ENCODE measurements around the gene TMEM132A. TPM values are rescaled to one million over a fixed set of nuclear protein-coding genes. Genes with fewer than 3 reads are reported as not detected.

Gene TMEM132A
- total and polyA plus RNA-seq, 9 donors = 2.9 to 34.1 (median 21.3) TPM

GRCh38 chr11:60952742-60953170 is 28.5 kb downstream of the TMEM132A start:
- no peak for TF ChIP-seq EP300 (IDR thresholded peaks at IDR 0.05)
- no peak for TF ChIP-seq POLR2A (IDR thresholded peaks at IDR 0.05)
- TF ChIP-seq, protein P1, sequence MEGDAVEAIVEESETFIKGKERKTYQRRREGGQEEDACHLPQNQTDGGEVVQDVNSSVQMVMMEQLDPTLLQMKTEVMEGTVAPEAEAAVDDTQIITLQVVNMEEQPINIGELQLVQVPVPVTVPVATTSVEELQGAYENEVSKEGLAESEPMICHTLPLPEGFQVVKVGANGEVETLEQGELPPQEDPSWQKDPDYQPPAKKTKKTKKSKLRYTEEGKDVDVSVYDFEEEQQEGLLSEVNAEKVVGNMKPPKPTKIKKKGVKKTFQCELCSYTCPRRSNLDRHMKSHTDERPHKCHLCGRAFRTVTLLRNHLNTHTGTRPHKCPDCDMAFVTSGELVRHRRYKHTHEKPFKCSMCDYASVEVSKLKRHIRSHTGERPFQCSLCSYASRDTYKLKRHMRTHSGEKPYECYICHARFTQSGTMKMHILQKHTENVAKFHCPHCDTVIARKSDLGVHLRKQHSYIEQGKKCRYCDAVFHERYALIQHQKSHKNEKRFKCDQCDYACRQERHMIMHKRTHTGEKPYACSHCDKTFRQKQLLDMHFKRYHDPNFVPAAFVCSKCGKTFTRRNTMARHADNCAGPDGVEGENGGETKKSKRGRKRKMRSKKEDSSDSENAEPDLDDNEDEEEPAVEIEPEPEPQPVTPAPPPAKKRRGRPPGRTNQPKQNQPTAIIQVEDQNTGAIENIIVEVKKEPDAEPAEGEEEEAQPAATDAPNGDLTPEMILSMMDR (IDR thresholded peaks at IDR 0.05) = no peak
- H3K27ac ChIP-seq = peak overlapping the region; percentile 62 to 90
- H3K4me3 ChIP-seq = peak overlapping the region; percentile 47
- H3K27me3 ChIP-seq = no peaks in the 10 kb centered on the region
- H3K9me3 ChIP-seq = no peaks in the 10 kb centered on the region
- H3K36me3 ChIP-seq = no peaks in the 10 kb centered on the region
- intact Hi-C loops (cut with DNase I) = loop anchor here in 1 of 4 donors (5.0 kb wide), 1 partner anchor 175 kb away; no protein-coding TSS in a partner anchor
- DNase-seq = no peak
- peaks cover 8% of the 10 kb centered on the region for H3K4me1 ChIP-seq (ENCODE audit: insufficient read depth)
- WGBS, 3 donors = 23 to 32% (median 32%) methylated on average over 3 of the region's 3 CpGs

- intact Hi-C loops (cut with DNase I) = loop anchor here in 1 of 4 donors (5.0 kb wide), 1 partner anchor 174 kb away; no protein-coding TSS in a partner anchor
- no peaks in the 10 kb centered on the region for H3K9me3 ChIP-seq
- 84 to 88% (median 87%) methylated on average over 6 of the region's 6 CpGs for WGBS, 3 donors
- H3K27me3 ChIP-seq = no peaks in the 10 kb centered on the region
- no peak for DNase-seq
- TF ChIP-seq EP300 (IDR thresholded peaks at IDR 0.05) (no peak), POLR2A (IDR thresholded peaks at IDR 0.05) (no peak)
- TF ChIP-seq, protein P1 (IDR thresholded peaks at IDR 0.05) = no peak
- H3K36me3 ChIP-seq = no peaks in the 10 kb centered on the region
- H3K4me3 ChIP-seq = no peak overlapping the region
- peaks cover 8% of the 10 kb centered on the region for H3K4me1 ChIP-seq (ENCODE audit: insufficient read depth)
- H3K27ac ChIP-seq = peak overlapping the region in 1 of 2 donors; percentile 11
These were observed 29.5 kb downstream of the TMEM132A start for GRCh38 chr11:60953781-60954180.

- no peaks in the 10 kb centered on the region for H3K27me3 ChIP-seq
- no peak overlapping the region for H3K27ac ChIP-seq
- TF ChIP-seq, protein P1 (IDR thresholded peaks at IDR 0.05) = no peak
- TF ChIP-seq POLR2A (IDR thresholded peaks at IDR 0.05) = no peak
- TF ChIP-seq EP300 (IDR thresholded peaks at IDR 0.05) = no peak
- intact Hi-C loops (cut with DNase I) = loop anchor here in 1 of 4 donors (5.0 kb wide), 1 partner anchor 173 kb away; no protein-coding TSS in a partner anchor
- H3K4me1 ChIP-seq (ENCODE audit: insufficient read depth) = peaks cover 8% of the 10 kb centered on the region
- no peak overlapping the region for H3K4me3 ChIP-seq
- WGBS, 3 donors = 69 to 72% (median 70%) methylated on average over 5 of the region's 5 CpGs
- DNase-seq = no peak
- no peaks in the 10 kb centered on the region for H3K9me3 ChIP-seq
- no peaks in the 10 kb centered on the region for H3K36me3 ChIP-seq
These were observed 30.2 kb downstream of the TMEM132A start for GRCh38 chr11:60954421-60954820.

DNA sequence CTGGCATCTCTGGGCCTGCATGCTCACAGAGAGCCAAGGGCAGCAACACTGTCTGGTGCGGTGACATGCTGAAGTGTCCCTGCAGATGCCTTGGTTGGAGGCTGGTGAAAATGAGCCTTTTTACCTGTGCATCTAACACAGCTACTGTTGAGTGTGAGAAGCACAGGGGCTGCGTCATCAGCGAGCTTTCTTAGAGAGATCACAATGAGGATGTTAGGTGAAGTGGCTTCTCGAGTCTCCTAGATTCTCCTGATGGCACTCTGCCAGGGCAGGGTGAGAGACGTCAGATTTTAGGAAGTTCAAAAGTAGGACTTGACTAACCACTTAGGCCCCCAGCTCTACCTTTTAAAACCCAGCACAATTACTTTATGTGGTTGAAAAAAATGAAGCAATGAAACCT is 31.3 kb downstream of the TMEM132A start:
- Histone ChIP-seq H3K9me3 (no peaks in the 10 kb centered on the region), H3K36me3 (no peaks in the 10 kb centered on the region), H3K27me3 (no peaks in the 10 kb centered on the region), H3K4me3 (no peak overlapping the region), H3K27ac (no peak overlapping the region), H3K4me1 (ENCODE audit: insufficient read depth) (peaks cover 5% of the 10 kb centered on the region)
- no peak for TF ChIP-seq POLR2A (IDR thresholded peaks at IDR 0.05)
- TF ChIP-seq, protein P1 (IDR thresholded peaks at IDR 0.05) = no peak
- no peak for TF ChIP-seq EP300 (IDR thresholded peaks at IDR 0.05)
- WGBS, 3 donors = 55 to 63% (median 61%) methylated on average over 5 of the region's 5 CpGs
- intact Hi-C loops (cut with DNase I) = no loop called here
- no peak for DNase-seq

Data from ovary (tissue), 9 donors.